A673 (cell line): ENCODE data around the gene PPP1R37.

Experiments used
- EZH2 ChIP-seq: fragments of 200-600 bp; sonication (generic); IDR thresholded peaks from 2 replicates; pipeline ENCODE4 v1.6.1; 2017; ENCODE audit warnings: borderline replicate concordance, low read depth, mild to moderate bottlenecking, mixed read lengths, antibody characterized with exemption, low read length; ENCODE audit not compliant: poor library complexity, severe bottlenecking
- TF ChIP-seq, protein P1 (sequence below): fragments of 300-800, 200-600 bp; sonication (generic); conservative IDR thresholded peaks from 2 replicates; pipeline ENCODE4 v1.5.1; 2017; ENCODE audit warnings: low read depth, mild to moderate bottlenecking, antibody characterized with exemption, low read length, moderate library complexity, mixed read lengths

GRCh38 chr19:45130236-45130635 is 37.3 kb downstream of the PPP1R37 start:
- TF ChIP-seq, protein P1, sequence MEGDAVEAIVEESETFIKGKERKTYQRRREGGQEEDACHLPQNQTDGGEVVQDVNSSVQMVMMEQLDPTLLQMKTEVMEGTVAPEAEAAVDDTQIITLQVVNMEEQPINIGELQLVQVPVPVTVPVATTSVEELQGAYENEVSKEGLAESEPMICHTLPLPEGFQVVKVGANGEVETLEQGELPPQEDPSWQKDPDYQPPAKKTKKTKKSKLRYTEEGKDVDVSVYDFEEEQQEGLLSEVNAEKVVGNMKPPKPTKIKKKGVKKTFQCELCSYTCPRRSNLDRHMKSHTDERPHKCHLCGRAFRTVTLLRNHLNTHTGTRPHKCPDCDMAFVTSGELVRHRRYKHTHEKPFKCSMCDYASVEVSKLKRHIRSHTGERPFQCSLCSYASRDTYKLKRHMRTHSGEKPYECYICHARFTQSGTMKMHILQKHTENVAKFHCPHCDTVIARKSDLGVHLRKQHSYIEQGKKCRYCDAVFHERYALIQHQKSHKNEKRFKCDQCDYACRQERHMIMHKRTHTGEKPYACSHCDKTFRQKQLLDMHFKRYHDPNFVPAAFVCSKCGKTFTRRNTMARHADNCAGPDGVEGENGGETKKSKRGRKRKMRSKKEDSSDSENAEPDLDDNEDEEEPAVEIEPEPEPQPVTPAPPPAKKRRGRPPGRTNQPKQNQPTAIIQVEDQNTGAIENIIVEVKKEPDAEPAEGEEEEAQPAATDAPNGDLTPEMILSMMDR: no peak
- no peak for TF ChIP-seq EZH2
